Measurements from ENCODE around the gene FUS.

DNA sequence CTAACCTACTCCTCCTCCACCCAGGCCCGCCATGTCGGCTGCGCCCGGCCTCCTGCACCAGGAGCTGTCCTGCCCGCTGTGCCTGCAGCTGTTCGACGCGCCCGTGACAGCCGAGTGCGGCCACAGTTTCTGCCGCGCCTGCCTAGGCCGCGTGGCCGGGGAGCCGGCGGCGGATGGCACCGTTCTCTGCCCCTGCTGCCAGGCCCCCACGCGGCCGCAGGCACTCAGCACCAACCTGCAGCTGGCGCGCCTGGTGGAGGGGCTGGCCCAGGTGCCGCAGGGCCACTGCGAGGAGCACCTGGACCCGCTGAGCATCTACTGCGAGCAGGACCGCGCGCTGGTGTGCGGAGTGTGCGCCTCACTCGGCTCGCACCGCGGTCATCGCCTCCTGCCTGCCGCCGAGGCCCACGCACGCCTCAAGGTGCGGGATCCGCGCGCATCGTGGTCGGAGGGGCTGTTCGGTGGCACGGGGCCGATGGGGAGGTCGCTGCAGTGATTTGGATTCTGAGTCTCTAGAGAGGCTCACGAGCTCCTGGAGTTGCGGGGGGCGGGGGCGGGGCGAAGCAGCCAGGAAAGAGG, 34.9 kb downstream of the FUS start:
- no peak for TF ChIP-seq ZNF398 (tag by site-specific recombination; IDR thresholded peaks at IDR 0.05)
- TF ChIP-seq ZNF416 (tag by site-specific recombination; IDR thresholded peaks at IDR 0.05), result no peak
- TF ChIP-seq YY1 (tag by site-specific recombination; IDR thresholded peaks at IDR 0.05), result no peak
- no peak for TF ChIP-seq ZNF777 (tag by site-specific recombination; IDR thresholded peaks at IDR 0.05; ENCODE audit: borderline replicate concordance)
- TF ChIP-seq ZNF692 (tag by site-specific recombination; IDR thresholded peaks at IDR 0.05), result no peak
- TF ChIP-seq ZNF843 (tag by site-specific recombination; IDR thresholded peaks at IDR 0.05), result no peak
- no peak for TF ChIP-seq CTCF (tag by site-specific recombination; IDR thresholded peaks at IDR 0.05)
- TF ChIP-seq, protein P1, sequence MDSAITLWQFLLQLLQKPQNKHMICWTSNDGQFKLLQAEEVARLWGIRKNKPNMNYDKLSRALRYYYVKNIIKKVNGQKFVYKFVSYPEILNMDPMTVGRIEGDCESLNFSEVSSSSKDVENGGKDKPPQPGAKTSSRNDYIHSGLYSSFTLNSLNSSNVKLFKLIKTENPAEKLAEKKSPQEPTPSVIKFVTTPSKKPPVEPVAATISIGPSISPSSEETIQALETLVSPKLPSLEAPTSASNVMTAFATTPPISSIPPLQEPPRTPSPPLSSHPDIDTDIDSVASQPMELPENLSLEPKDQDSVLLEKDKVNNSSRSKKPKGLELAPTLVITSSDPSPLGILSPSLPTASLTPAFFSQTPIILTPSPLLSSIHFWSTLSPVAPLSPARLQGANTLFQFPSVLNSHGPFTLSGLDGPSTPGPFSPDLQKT (IDR thresholded peaks at IDR 0.05; ENCODE audit: borderline replicate concordance, low read depth, low read length), result no peak
- no peak for TF ChIP-seq ZNF23 (tag by site-specific recombination; IDR thresholded peaks at IDR 0.05; ENCODE audit: borderline replicate concordance)
- TF ChIP-seq, protein P2, sequence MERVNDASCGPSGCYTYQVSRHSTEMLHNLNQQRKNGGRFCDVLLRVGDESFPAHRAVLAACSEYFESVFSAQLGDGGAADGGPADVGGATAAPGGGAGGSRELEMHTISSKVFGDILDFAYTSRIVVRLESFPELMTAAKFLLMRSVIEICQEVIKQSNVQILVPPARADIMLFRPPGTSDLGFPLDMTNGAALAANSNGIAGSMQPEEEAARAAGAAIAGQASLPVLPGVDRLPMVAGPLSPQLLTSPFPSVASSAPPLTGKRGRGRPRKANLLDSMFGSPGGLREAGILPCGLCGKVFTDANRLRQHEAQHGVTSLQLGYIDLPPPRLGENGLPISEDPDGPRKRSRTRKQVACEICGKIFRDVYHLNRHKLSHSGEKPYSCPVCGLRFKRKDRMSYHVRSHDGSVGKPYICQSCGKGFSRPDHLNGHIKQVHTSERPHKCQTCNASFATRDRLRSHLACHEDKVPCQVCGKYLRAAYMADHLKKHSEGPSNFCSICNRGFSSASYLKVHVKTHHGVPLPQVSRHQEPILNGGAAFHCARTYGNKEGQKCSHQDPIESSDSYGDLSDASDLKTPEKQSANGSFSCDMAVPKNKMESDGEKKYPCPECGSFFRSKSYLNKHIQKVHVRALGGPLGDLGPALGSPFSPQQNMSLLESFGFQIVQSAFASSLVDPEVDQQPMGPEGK (tag by site-specific recombination; IDR thresholded peaks at IDR 0.05), result no peak
- no peak for TF ChIP-seq REPIN1 (tag by site-specific recombination; IDR thresholded peaks at IDR 0.05; ENCODE audit: low read depth)
- TF ChIP-seq, protein P3, sequence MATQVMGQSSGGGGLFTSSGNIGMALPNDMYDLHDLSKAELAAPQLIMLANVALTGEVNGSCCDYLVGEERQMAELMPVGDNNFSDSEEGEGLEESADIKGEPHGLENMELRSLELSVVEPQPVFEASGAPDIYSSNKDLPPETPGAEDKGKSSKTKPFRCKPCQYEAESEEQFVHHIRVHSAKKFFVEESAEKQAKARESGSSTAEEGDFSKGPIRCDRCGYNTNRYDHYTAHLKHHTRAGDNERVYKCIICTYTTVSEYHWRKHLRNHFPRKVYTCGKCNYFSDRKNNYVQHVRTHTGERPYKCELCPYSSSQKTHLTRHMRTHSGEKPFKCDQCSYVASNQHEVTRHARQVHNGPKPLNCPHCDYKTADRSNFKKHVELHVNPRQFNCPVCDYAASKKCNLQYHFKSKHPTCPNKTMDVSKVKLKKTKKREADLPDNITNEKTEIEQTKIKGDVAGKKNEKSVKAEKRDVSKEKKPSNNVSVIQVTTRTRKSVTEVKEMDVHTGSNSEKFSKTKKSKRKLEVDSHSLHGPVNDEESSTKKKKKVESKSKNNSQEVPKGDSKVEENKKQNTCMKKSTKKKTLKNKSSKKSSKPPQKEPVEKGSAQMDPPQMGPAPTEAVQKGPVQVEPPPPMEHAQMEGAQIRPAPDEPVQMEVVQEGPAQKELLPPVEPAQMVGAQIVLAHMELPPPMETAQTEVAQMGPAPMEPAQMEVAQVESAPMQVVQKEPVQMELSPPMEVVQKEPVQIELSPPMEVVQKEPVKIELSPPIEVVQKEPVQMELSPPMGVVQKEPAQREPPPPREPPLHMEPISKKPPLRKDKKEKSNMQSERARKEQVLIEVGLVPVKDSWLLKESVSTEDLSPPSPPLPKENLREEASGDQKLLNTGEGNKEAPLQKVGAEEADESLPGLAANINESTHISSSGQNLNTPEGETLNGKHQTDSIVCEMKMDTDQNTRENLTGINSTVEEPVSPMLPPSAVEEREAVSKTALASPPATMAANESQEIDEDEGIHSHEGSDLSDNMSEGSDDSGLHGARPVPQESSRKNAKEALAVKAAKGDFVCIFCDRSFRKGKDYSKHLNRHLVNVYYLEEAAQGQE (tag by site-specific recombination; IDR thresholded peaks at IDR 0.05), result no peak
- TF ChIP-seq ZNF311 (tag by site-specific recombination; IDR thresholded peaks at IDR 0.05; ENCODE audit: borderline replicate concordance), result no peak

Data from HEK293 (cell line).